WTC11 (cell line): ENCODE data around the gene PCNX1.

Experiments used
- ZBTB21 ChIP-seq: sonication (generic); formaldehyde crosslinking; IDR thresholded peaks from 2 replicates; pipeline ENCODE4 v1.8.1; 2023; ENCODE audit warnings: mild to moderate bottlenecking, missing genetic modification reagents, borderline replicate concordance
- TF ChIP-seq, protein P1 (sequence below): sonication (generic); formaldehyde crosslinking; IDR thresholded peaks from 2 replicates; pipeline ENCODE4 v1.8.0; 2022; ENCODE audit warnings: mild to moderate bottlenecking, missing genetic modification reagents
- TF ChIP-seq, protein P2 (sequence below): fragments of 200-600 bp; IDR thresholded peaks from 2 replicates; pipeline ENCODE4 v1.8.0; 2022; ENCODE audit warnings: antibody characterized with exemption

DNA sequence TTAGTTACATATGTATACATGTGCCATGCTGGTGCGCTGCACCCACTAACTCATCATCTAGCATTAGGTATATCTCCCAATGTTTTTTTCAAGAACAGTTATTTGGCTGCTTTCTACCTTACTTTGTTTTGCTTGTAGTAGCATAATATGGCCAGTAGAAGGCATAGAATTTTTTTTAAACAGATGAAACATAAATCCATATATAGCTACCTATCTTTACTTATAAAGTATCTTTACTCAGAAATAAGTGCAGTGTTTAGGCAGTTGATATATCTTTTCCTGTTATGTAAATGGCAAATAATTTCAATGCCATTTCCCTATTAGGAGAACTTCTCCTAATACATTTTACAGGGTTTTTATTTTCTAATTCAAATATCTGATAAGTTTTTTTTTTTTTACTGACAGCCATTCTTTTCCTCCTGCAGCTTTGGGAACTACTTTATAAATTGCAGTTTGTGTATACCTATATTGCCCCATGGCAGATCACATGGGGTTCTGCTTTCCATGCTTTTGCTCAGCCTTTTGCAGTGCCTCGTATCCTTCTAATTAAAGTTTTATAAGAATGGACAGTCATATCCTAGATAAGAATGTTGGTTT is 143.1 kb downstream of the PCNX1 start:
- TF ChIP-seq, protein P1, sequence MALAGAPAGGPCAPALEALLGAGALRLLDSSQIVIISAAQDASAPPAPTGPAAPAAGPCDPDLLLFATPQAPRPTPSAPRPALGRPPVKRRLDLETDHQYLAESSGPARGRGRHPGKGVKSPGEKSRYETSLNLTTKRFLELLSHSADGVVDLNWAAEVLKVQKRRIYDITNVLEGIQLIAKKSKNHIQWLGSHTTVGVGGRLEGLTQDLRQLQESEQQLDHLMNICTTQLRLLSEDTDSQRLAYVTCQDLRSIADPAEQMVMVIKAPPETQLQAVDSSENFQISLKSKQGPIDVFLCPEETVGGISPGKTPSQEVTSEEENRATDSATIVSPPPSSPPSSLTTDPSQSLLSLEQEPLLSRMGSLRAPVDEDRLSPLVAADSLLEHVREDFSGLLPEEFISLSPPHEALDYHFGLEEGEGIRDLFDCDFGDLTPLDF (CRISPR knock-in tag) = no peak
- TF ChIP-seq, protein P2, sequence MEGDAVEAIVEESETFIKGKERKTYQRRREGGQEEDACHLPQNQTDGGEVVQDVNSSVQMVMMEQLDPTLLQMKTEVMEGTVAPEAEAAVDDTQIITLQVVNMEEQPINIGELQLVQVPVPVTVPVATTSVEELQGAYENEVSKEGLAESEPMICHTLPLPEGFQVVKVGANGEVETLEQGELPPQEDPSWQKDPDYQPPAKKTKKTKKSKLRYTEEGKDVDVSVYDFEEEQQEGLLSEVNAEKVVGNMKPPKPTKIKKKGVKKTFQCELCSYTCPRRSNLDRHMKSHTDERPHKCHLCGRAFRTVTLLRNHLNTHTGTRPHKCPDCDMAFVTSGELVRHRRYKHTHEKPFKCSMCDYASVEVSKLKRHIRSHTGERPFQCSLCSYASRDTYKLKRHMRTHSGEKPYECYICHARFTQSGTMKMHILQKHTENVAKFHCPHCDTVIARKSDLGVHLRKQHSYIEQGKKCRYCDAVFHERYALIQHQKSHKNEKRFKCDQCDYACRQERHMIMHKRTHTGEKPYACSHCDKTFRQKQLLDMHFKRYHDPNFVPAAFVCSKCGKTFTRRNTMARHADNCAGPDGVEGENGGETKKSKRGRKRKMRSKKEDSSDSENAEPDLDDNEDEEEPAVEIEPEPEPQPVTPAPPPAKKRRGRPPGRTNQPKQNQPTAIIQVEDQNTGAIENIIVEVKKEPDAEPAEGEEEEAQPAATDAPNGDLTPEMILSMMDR = peak; percentile 37
- no peak for TF ChIP-seq ZBTB21
